ENCODE results near the gene NR4A2.

Gene NR4A2

GRCh38 chr2:156332534-156333273 is at the start of gene NR4A2:
Gene NR4A2, minus strand, starts transcription at chr2:156332721. Its CDS starts 2,535 bp downstream, at chr2:156330186.
- peak; percentile 87 for DNase-seq

- DNase-seq = peak; percentile 51
These were observed 47.7 kb upstream of the NR4A2 start for GRCh38 chr2:156380117-156380645.

GRCh38 chr2:156379714-156380113 is 47.2 kb upstream of the NR4A2 start:
- DNase-seq = no peak

GRCh38 chr2:156379071-156379470 is 46.5 kb upstream of the NR4A2 start:
- no peak for DNase-seq

GRCh38 chr2:156366753-156367152 is 34.2 kb upstream of the NR4A2 start:
- no peak for DNase-seq

- DNase-seq = no peak
These were observed 30.6 kb upstream of the NR4A2 start for GRCh38 chr2:156363141-156363540.

GRCh38 chr2:156356014-156356754 is 23.7 kb upstream of the NR4A2 start:
- peak; percentile 62 for DNase-seq

- DNase-seq = no peak
These were observed 20.4 kb upstream of the NR4A2 start for GRCh38 chr2:156352911-156353310.

GRCh38 chr2:156350374-156351142 is 18.0 kb upstream of the NR4A2 start:
- no peak for DNase-seq

- DNase-seq = no peak
These were observed 17.1 kb upstream of the NR4A2 start for GRCh38 chr2:156349605-156350004.

- no peak for DNase-seq
These were observed 16.6 kb upstream of the NR4A2 start for GRCh38 chr2:156349161-156349560.

GRCh38 chr2:156347431-156347830 is 14.9 kb upstream of the NR4A2 start:
- no peak for DNase-seq

GRCh38 chr2:156346731-156347130 is 14.2 kb upstream of the NR4A2 start:
- no peak for DNase-seq

GRCh38 chr2:156345582-156345981 is 13.1 kb upstream of the NR4A2 start:
- DNase-seq = no peak

- DNase-seq = no peak
These were observed 11.4 kb upstream of the NR4A2 start for GRCh38 chr2:156343940-156344301.

GRCh38 chr2:156343096-156343939 is 10.8 kb upstream of the NR4A2 start:
- DNase-seq = no peak

GRCh38 chr2:156342254-156343095 is 10.0 kb upstream of the NR4A2 start:
- DNase-seq = peak; percentile 92

GRCh38 chr2:156341452-156342253 is 9.1 kb upstream of the NR4A2 start:
- DNase-seq = peak; percentile 94

GRCh38 chr2:156340804-156341451 is 8.4 kb upstream of the NR4A2 start:
- DNase-seq = no peak

GRCh38 chr2:156340377-156340776 is 7.9 kb upstream of the NR4A2 start:
- no peak for DNase-seq

Measured in NCI-H226 (cell line).